ENCODE data around the gene GJA4.

GJA4 gene

GRCh38 chr1:34840426-34840825 lies 47.6 kb downstream of the GJA4 start:
- no peak for DNase-seq

- DNase-seq, result no peak
Measured at GRCh38 chr1:34842073-34842472, 49.3 kb downstream of the GJA4 start.

GRCh38 chr1:34842952-34843371 lies 50.2 kb downstream of the GJA4 start:
- no peak for DNase-seq

GRCh38 chr1:34843392-34844251 lies 50.8 kb downstream of the GJA4 start:
- DNase-seq, result no peak

GRCh38 chr1:34844252-34844634 lies 51.4 kb downstream of the GJA4 start:
- no peak for DNase-seq

Measured in GF-D8 (cell line).